ENCODE data around the gene MSI2.

MSI2 gene

DNA sequence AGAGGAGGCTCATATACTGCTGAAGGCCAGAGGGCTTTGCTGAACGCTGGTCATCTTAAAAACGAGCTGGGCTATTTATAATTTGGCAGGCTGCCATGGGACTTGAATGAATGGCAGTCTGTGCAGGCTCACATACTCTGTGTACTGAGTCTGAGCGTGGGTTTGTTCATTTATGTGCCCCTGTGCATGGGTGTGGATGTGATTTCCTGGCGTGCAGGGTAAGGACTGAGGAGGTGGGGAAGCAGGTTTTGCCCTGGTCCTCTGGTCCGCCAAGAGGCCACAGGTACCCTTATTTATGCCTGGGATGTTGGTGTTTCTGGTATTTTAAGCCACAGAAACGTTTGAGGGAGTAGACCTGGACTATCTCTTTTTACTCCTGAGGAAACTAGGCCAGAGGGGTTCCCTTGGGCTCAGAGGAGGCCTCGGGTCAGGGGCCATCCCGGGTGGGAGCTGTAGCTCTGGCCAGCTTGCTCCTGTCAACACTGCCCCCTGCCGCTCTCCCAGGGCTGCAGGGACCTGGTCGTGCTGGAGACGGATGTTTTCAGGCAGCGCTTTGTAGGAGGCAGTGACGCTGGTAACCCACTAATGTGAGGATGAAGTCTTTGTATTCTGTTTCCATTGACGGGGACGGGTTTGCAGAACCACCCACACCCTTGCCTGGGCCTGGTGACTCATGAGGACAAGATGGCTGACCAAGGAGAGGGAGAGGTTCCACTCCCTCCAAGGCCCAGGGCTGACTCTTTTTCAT is 184.4 kb downstream of the MSI2 start:
- peak; percentile 56 for DNase-seq

DNA sequence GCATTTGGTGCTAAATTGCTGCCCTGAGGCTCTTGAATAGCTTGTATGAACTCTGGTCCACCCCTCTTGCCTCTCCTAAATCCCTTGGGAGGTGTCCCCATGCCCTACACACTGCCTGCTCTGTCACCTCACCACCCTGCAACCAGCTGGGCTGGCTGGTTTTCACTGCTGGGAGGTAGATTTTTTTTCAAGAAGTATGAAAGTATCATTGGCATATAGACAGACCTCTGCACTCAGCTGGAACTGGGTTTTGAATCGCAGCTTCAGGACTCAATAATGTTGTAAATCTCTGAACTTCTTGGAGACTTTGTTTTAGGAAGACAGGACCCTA is 184.9 kb downstream of the MSI2 start:
- no peak for DNase-seq

DNA sequence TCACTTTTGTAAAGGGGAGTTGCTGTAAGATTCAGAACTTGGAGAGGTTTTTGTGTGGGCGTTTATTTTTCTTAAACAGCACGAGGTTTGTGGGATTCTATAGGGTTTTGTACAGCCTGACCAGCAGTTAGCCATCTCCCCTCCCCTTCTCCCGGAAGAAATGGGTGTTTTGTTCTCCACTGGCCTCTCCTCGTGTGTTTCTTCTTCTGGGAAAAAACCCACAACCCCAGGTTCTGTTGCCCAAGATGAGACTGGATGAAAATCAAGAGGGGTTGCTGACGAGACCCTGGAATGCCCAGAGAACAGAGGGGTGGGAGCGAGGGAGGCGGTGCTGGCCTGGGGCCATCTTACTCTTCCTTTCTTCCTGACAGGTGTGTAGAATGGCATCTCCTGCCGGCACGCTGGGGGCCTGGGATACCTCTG is 186.1 kb downstream of the MSI2 start:
- DNase-seq: no peak

DNA sequence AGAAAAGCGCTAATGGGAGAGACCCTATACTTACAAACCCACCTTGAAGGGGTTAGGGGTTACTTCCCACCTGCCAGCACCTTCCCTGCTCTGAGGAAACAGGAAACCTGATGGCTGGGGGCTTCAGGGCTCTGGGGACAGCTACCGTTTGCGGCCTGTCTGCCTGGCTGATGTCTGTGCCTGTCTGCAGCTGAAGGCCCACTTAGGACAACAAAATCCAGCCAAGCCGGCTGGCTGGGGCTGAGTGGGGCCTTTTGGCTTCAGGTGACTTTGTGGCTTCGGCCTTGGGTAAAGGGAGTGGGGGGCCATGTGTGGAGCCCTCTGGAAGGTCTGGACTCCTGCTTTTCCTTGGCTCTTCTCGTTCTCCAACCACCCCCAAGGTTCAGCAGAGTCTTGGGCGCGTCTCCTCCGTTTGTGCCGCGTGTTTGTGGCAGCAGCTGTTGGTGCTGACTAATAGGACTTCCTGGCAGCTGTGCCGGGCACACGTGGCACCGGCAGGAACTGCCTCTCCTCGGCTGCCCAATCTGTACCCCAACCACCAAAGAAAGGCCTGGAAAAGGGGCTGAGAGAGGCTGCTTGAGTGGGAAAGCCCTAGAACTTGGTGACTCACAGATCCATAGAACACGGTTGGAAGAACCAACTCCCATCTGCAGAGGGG is 186.7 kb downstream of the MSI2 start:
- DNase-seq: no peak

DNA sequence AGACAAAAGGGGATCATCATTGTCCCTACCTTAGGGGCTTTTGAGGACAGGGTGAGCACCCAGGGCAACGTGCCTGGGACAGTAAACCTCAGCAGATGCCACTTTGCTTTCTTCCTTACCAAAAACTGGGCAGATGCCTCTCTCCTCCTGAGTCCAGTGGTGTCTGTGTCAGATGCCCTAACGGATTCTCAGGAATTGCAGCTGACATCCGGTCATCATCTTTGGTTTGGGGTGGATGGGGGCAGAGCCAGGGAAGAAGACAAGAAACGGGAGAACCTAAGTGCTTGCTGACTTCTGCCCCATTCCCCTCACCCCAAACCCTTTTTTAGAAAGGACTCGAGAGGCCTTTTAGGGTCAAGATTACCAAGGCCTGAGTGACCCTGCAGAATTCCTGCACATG is 187.5 kb downstream of the MSI2 start:
- no peak for DNase-seq

DNA sequence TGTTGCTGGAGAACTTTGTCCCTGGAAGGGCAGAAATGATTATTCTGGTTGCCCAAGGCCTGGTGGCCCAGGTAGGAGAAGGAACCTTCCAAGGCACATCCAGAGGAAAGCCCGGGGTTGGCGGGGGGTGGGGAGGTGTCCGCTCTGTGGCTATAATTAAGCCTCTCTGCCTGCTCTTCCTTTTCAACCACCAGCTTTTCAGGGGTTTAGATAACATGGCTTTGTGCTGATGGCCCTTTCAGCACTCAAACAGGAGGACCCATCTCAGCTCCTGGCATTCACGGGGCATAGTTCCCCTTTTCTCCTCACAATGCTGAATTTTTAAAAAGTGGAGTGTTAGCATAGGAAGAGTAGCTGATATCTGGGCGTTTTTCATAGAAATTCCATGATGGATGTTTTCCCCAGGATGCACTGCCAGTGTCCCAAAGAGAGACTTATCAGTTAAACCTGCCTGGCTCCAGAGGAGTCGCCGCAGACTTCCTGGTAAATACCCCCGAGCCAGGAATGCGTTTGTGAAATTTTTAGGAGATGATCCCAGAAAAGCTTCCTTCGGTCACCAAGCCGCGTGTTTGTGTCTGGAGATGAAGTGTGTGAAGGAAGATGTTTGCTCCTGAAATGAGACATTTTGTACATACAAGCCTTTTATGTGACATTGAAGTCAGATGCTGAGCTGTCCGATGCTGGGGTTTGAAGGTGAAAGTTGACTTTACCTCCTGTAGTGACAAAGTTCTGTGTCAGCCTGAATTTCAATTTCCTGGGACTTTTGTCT is 188.5 kb downstream of the MSI2 start:
- DNase-seq: no peak

DNA sequence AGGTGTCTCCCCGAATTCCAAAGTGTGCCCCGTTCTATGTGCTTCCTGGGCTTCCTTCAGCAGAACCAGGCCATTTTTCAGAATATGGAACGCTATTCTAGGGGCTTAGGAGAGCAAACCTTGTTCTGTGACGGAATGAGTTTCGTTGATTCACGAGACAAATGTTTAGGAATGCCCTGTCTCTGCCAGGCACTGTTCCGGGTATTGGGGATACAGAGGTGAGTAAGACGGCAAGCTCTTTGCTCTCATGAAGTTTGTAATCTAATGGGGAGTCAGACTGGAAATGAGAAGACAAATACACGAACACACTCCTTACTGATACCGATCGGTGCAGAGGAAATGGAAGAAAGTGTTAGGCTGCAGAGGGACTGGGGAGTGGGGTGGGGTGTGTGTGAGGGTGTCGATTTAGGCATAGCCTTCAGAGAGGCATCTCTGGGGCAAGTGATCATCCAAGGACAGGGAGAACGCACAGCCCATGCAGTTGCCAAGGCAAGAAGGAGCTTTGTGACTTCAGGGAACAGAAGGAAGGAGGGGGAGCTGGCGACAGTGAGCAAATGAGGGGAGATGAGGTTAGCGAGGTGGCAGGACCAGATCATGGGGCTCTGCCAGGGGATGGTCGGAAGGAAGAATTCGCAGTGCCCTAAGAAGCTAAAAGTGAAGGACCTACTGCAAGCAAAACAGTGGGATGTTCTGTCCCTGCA is 189.6 kb downstream of the MSI2 start:
- DNase-seq: no peak

DNA sequence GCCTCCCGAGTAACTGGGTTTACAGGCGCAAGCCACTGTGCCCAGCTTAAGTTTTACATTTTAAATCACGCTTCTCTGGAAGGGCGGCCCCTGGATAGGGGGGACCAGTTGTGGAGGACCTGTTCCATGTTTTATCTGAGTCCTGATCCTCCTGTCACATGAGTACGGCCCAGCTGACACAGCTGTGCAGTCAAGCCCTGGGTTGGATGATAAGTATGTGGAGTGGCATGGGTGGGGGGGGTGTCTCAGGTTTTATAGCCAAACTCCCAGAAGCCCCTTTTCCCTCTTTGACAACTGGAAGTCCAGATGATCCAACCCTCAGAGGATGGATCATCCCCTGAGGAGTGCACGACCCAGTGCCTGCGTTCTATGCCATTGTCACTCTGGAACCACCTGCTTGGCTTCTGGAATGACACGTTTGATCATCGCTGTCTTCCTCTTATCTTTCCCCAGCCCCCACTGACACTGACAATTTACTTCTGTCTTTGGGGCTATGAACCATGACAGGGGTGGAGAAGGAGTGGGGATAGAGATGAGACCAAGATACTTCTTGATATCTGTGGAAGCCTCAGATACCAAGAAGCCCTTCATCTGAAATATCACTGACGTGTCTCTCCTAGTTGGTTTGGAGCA is 191.2 kb downstream of the MSI2 start:
- no peak for DNase-seq

DNA sequence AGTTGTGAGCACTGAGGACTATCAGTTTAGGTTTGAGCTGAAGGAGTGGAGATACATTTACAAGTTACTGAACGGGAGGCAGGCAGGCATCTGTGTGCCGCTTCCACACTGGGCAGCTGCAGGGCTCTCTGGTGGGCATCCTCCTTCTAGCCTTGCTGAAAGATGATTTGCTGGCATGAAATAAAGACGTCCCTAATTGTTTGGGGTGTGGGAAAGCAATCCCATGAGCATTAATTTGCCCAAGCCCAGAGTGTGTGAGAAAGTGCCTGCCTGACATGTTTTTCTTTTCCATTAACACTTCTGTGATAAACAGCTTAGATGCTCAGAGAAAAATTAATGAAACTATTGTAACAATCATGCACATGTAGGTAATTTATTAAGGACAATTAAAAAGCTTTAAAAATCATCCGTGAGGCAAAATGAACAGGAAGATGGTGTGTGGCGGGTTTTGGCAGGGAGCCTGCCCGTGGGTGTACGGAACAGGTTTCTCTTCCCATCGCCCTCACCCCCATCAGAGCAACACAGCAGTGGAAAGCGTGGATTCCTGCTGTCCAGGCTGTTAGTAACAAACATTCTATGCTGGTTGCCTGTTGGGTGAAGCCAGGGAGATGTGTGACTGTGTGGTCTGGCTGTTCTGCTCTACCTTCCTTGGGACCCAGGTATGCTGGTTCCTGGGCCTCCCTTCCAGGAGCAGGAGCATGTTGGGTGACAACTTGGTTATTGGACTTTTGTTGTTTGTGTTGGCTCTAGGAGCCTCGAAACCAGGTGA is 191.9 kb downstream of the MSI2 start:
- DNase-seq: no peak

DNA sequence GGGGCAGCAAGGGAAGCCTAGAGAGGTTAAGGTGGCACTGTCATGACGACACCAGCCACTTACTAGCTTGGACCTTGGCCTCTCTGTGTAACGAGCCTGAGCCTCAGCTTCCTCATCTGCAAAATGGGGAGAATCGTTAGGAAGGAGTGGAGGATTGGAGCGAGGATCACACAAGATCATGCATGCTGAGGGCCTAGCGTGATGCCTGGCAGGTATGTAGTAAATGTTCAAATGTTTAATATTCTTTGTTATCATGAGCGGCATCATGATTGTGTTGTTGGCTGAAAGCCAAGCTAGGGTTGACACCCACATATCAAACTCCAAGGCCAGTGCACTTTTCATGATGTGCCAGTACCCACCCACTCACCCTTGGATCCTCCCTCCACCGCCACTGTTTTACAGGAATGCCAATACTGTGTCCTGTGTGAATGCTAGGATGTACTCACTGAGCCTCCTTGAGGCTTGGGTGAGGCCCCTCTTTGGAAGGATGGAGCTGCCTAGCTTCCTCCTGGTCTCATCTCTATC is 192.5 kb downstream of the MSI2 start:
- no peak for DNase-seq

DNA sequence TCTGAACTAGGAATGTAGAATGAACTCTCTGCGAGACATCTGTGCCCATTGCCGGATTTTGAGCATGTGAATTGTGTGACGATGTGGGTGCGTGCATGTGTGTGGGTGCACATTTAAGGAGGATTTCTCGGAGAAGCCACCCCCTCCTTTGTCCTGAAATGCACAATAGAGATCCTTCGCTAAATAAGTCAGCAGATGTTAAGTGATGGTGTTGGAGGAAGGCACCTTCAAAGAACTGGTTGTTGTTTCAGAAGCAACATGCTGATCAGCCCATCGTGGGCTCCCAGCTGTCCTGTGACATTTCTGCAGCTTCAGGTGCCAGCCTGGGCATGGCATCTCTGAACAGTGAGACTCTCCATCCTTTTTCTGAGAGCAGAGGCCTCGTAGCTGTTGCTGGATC is 194.9 kb downstream of the MSI2 start:
- DNase-seq: no peak

DNA sequence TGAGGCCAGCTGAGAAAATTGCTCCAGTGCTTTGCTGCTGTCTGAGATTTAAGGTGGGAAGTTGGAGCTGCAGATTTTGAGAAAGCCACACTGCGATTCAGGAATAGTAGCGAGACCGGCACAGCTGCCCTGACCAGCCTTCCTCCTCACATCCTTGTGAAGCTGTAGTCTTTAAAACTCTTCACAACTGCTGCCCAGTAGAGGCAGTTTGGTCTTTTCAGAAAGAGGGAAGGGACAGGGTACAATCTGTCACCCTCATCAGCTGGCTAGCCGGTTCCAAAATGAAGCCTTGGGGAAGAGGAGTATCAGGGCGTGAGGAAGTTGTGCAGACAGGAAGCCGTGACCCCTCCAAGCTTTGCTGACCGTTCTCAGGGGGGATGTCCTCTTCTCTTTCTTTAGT is 195.3 kb downstream of the MSI2 start:
- no peak for DNase-seq

DNA sequence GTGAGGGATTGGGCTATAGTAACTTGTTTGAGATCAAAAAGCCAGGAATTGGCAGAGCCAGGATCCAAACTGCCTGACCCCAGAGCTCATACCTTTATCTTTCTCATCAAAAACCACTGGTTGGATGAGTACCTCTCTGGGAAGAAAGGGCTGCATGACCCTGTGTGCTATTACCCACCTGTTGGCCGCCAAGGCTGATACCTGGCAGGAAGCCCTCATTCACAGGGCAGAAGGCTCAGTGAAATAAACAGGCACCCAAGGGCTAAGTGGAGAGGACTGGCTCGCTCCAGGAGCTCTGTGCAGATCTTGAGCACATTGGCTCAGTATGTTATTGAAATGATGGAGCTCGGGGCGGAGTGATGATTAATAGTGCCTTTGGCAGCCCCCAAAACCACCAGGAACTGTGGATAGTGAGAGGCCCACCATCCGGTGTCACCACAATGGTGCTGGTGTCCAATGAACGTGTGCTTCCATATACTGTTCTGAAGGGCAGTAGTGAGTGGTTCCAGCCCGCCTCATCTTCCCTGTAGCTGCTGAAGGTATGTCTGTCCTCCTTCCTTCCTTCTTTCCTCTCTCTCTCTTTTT is 197.6 kb downstream of the MSI2 start:
- no peak for DNase-seq

DNA sequence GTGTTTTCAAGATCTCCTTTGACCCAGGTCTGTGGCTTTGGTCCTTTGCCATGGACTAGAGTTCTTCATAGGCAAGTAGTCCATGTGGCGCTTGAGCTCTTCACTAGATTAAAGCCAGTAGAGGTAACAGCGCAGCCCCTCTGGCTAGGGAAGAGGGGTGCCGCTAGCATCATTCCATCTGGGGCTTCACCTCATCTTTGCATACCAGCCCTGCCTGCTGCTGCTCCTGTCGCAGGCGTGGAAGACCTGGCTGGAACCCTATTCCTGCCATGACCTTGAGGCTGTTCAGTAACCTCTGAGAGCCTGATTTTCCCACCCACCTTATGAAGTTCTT is 198.4 kb downstream of the MSI2 start:
- DNase-seq: no peak

DNA sequence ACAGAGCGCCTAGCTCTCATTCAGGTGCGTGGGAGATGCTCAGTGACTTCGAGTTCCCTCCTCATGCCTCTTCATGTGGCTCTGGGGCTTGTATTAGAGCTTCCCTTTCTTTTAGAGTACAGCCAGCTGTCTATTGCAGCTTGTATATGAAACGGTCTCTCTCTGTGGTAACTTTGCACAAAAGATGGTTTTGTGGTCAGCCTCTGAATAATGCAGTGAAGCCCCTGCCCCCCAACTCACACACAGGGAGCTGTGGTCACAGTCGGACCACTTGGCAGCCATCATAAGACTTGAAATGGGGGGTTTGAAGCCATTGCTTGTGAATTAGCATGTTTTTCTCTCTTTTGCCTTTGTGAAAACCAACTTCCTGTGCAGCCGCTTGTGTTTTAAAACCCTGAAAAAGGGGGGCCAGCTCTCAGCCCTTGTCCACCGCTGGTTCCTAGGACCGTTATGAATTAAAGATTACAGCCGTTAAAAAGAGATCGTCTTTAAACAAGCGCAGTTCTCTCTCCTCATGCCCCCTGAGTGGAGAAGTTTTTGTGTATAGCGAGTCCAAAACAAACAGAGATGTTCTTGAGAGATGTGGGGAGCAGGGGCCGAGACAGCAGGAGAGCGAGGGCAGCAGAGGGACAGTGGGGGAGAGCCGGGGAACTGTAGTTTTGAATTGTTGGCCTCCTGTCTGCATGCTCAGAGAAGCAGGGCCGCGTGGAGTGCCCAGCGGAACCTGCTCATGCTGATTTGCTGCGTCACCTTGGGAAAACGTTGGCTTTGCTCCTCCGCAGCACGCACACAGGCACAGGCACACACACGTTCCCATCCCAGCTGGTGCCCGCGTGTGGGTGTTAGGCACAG is 199.0 kb downstream of the MSI2 start:
- DNase-seq: no peak

DNA sequence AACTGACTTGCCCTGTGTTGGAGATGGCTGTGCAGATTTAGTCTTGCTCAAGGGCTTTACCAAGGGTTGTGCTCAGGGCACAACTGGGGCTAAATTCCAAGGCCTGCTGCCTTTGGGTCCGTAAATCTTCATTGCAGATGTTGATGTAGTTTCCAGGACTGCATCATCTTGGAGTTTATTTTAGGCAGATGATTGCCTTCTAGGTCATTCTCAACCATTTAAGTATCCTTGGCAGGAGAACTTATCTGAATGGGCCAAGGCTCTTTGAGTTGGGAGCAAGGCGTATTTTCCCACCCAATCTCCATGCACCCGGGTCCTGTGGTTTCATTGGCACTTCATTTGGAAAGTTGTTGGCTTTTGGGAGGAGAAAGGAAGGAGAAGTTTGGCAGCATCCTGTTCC is 200.3 kb downstream of the MSI2 start:
- DNase-seq: no peak

DNA sequence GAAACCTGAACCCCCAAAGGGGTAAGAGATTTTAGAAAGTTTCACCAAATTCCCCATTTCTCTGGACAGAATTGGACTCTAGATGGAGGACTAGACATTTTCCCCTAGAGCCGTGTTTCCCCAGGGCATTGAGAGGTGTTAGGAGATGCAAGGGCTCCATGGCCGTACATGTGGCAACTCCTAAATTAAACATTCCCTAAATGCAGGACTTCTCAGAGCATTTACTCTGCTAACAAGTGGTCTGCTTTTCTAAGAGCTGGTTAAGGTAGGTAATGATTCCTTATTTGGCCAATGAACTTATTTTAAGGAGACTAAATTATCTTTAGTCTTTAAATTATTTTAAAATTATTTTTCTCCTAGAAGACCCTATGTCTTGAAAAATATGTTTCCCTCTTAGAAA is 200.9 kb downstream of the MSI2 start:
- no peak for DNase-seq

DNA sequence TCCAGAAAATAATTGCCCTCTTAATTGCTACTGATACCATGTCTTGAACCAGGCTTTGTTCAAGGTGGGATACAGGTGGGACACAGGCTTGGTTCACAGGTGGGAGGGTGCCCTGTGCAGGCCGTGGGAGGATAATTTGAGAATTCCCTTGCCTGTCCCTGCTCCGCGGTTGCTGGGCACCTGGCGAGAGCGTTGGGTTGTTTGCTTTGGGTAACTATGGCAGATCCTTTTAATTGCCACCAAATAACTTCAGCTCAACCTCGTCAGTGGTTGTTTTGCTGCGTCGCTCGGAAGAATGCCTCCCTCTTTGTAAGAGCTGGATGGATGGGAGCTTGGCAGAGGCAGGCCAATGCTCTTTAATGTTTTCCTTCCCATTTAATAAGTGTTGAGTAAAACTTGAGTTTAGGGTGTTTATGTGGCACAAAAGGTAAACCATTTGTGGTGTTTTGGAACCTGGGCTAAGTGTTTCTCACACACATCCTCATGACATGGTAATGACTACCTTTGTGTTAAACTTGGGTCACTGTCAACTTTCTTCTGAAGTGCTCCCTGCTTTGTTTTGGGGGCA is 202.5 kb downstream of the MSI2 start:
- no peak for DNase-seq

DNA sequence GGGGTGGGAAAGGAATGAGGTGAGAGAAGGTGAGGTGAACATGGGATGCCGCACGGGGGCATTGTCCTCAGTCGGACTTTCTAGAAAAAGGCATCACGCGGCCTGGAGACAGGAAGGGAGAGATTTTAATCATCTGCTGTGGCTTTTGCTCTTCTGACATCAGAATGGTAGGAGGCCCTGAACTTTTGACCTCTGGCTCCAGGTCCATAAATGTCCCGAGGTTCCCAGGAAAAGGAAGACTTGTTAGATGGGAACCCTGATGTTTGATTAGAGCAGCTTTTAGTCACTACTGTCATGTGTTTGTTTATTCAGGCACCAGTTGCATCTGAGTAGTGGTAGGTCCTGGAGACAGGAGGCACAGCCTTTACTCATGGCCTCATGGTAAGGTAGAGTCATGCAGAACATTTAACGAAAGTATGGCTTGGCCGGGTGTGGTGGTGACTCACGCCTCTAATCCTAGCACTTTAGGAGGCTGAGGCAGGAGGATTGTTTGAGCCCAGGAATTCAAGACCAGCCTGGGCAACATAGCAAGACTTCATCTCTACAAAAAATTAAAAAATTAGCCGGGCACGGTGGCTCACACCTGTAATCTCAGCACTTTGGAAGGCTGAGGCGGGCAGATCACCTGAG is 203.1 kb downstream of the MSI2 start:
- no peak for DNase-seq

All from right kidney (tissue), 1 donor.